GM19238 (cell line): ENCODE measurements around the gene PDE4D.

Source experiments
- DNase-seq: peaks from one replicate; pipeline ENCODE4 v3.0.0; 2011; ENCODE audit warnings: low spot score; ENCODE audit not compliant: insufficient read length

The PDE4D gene

GRCh38 chr5:59521476-59521875 lies 372.1 kb downstream of the PDE4D start:
- no peak for DNase-seq

DNA sequence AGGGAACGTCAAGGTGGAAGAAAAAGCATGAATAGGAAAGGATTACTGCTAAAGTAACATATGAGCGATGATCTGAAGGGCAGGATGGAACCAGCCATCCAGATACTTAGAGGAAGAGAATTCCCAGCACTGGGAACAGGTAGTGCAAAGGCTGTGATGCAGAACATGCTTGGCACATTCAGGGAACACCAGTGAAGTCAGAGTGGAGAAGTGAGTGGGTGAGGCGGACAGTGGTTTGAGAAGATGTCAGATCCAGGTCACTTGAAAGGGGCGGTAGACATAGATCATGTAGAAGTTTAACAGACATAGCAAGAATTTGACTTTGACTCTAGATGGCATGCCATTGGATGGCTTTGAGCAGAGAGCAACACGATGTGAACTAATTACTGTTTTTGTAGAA lies 374.2 kb downstream of the PDE4D start:
- no peak for DNase-seq

- no peak for DNase-seq
Measured at GRCh38 chr5:59517926-59518585, 375.5 kb downstream of the PDE4D start.

- DNase-seq, result no peak
Measured at GRCh38 chr5:59516161-59516560, 377.4 kb downstream of the PDE4D start.

- DNase-seq, result no peak
Measured at GRCh38 chr5:59506285-59506877, 387.1 kb downstream of the PDE4D start.

GRCh38 chr5:59504043-59504442 lies 389.5 kb downstream of the PDE4D start:
- DNase-seq, result no peak

- no peak for DNase-seq
Measured at GRCh38 chr5:59503220-59503619, 390.3 kb downstream of the PDE4D start.

DNA sequence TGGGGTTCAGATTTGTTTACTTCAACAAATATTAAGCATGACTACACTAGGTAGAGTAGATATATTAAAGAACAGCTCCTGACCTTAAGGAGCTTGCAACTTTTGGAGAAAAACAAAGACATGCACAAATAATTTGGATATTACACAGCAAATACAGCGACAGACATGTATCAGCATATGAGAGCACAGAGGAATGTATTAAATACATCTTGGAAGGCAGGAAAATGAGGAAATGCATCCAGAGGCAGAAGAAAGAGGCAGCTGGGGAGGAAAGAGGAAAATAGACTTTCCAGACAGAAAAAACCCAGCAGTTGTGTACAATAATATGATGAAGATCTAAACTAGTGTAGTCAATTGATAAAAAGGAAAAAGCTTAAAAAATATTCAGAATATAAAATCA lies 392.2 kb downstream of the PDE4D start:
- no peak for DNase-seq

DNA sequence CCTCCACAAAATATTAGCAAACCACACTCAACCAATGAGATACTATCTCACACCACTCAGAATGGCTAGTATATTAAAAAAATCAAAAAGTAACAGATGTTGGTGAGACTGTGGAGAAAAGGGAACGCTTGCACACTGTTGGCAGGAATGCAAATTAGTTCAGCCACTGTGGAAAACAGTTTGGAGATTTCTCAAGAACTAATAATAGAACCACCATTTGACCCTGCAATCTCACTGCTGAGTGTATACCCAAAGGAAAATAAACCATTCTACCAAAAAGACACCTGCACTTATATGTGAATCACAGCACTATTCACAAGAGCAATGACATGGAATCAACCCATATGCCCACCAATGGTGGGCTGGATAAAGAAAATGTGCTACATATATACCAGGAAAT lies 393.5 kb downstream of the PDE4D start:
- DNase-seq, result no peak

DNA sequence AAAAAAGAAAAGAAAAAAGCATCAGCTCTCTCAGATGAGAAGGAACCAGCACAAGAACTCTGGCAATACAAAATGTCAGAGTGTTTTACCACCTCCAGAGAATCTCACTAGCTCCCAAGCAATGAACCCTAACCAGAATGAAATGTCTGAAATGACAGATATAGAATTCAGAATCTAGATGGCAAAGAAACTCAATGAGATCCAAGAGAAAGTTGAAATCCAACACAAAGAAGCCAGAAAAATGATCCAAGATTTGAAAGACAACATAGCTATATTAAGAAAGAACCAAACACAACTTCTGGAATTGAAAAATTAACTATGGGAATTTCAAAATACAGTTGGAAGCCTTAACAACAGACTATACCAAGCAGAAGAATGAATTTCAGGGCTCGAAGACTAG lies 396.3 kb downstream of the PDE4D start:
- no peak for DNase-seq

DNA sequence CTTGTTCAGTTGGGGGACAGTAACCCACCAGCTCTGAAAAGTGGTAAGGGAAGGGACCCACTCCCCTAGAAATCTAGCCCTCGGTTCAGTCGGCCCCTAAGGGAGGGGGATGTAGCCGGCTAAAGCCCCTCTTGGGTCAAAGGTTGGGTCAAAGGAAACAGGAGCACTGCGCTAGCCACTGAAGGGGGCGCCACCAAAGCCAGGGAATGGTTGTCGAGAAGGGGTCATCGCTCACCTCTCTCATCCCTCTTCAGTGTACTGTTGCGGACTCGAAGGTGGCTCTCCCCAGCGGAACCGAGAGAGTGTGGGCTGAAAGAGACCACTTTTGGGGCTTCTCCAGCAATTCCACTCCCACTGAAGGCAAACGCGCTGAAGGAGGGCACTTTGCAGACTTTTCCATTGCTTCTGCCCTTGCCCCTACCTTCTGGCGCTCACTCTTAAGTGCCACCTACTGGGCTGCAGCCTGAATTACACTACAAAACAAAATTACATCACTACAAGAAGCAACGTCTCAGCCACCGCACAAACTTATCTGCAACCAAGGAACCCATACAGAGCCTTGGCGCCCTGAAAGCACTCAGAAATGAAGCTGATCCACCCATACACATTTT lies 396.9 kb downstream of the PDE4D start:
- DNase-seq, result no peak

DNA sequence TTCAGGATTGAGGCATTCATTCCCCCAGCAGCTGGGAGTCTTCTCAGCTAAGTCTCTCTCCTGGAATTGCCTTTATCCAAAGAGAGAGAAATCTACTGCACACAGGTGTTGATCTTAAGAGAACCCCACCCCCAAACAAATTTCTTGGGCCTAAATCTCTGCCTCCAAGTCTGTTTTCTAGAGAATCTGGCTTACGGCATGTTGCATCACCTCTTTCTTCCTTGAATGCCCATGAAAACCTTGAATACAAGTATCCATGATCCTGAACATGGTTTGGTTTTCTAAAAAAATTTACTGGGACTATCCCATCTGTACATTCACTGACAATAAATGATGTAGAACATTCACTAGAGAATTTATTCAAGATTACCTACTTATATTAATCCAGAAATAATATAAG lies 401.6 kb downstream of the PDE4D start:
- DNase-seq, result no peak

DNA sequence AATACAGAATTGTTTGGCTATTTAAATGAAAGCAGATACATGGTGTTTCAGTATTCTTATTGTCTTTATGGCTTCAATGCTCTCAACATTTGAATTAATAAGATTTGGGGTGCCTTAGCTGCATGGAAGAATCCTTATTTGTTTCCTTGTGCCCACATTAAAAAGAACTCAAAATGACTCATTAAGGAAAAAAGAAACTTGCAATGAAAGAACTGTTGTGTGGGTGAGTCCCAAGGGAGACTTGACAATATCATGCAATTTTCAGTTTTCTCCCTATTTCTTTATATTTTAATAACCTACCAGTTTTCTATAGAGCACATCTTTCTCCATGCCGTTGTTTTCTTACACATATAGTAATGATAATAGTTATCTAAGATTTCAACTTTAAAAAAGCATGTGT lies 404.0 kb downstream of the PDE4D start:
- no peak for DNase-seq

DNA sequence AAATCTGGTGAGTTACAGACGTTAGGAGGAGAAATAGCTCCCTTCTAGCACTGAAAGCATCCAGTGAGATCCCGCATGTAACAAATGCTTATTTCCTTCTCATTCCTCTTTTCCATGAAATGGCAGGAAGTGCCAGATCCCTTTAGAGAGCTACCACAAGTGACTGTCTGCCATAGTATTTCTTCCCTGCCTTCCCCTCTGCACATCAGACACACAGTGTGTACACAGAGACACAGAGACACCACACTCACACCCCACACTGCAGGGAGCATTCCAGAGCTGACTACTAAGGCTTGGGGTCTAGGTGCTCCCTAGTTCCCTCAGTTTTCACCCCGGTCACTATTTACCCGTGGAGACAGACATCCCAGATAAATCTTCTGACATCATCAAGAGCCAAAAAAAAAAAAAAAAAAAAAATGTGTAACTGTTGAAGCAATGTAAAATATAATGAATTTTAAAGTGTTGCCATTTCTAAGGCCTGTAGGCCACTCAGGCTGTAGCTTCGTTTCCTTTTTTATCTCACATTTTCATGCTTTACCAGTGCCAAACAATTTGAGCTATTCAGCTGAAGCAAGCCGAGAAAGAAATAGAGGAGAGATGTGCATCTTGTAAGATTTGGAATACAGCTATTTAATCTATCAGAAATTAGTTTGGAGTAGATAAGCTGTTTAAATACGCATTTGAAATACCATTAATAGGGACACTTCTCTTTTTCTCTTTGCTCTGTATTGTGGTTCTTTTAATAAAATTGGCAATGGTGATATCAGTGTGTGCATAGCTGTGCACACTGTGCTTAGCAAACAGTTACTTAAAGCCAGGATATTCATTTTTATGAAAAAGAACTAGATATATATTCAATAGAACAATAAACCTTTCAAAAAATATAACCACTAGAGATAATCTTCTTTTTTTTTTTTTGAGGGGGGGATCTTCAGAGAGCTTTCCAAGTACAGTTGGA lies 405.5 kb downstream of the PDE4D start:
- DNase-seq, result no peak

DNA sequence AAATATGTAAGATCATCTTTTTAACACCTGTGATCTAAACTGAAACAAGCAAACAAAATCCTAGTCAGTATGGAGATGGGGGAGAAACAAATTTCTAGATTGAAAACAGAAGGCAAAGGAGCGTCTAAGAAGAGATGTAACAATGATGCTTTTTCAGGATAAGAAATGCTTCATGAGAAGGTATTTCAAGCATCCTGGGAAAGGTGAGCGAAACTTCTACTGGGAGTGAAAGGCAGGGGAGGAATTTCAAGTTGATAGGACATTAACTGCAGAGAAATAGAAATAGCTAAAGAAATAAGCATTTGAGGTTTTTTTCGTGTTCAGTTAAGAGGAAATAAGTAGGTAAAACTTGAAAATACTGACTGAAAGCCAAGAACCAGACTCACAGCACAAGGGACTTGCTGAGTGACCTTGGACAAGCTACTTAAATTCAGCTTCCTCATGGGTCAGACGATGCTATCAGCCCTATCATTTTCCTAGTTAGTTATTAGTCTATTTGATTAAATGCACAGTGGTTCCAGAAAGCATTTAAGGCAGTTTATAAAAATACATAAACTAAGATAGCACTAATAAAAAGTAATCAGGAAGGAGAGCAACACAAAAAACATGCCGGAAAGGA lies 406.3 kb downstream of the PDE4D start:
- no peak for DNase-seq

- DNase-seq, result no peak
Measured at GRCh38 chr5:59486508-59486907, 407.0 kb downstream of the PDE4D start.

- DNase-seq, result no peak
Measured at GRCh38 chr5:59485629-59486439, 407.7 kb downstream of the PDE4D start.

DNA sequence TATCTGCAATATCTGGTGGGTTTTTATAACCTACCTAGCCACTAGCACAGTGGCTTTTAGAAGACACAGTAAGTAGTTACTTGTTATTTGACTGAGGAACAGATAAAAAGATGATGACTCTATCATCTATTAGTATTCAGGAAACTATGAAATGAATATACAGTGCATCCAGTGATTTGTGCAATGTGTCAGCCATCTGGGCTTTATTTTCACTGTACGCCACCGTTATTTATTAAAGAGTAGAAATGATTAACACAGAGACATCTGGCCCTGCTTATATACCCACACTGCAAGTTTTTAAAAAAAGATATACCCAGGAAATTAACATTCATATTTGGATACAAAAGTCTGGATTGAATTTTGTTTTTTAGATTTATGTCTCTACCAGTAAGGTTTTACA lies 408.4 kb downstream of the PDE4D start:
- no peak for DNase-seq

DNA sequence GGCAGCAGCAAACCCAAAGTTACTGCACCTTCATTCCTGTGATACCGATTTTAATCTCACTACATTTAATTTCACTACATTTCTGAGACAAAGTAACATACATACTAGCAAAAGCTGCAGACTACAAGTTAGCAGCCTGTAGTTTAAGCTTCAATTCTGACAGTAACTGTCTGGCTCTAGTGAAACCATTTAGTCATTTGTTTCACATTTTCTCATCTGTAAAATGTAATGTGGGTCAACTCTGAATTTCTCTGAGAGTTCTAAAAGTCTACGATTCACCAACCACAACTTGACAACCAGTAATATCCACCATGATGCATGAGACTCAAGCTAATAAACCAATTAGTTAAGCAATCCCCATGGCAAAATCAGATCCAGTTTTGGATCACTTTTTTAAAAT lies 408.9 kb downstream of the PDE4D start:
- no peak for DNase-seq

DNA sequence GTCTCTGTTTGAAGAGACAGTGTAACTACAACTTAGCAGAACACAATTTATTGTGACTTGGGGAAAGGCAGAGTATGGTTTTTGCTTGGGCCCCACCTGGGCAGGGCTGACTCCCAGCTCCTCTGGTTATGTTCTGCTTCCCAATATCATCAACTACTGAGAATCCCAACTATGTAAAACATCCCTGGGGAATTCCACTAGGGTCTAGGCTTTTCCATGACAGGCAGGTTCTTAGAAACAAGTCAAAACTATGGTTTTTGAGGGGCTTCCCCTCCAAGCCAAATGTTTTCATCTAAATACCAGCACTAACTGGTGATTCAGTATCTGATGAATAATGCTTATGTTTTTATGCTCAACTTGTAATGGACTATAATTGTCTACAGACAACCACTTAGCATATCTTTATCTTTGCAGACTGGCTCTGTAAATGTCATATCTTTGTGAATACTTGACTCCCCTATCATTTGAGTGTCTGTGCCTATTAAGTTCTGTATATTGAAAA lies 409.5 kb downstream of the PDE4D start:
- no peak for DNase-seq
